Neuronal stem cell (in vitro differentiated cells): Measurements from ENCODE around the gene MSRB2.
A peak's percentile ranks its signal among the peaks of the same experiment; 100 is the strongest.

Source experiments
- DNase-seq: peaks from one replicate; pipeline ENCODE4 v3.0.0-alpha.2; 2013; ENCODE audit warnings: low spot score
- H2AFZ ChIP-seq: one replicate; pipeline ENCODE4 v1.6.1; 2013; ENCODE audit warnings: mild to moderate bottlenecking, low read length, inconsistent platforms
- H2AK5ac ChIP-seq: 2 replicates; pipeline ENCODE4 v1.6.1; 2013; ENCODE audit warnings: low read depth, mild to moderate bottlenecking, inconsistent platforms, low read length, moderate library complexity, mixed read lengths
- H2BK120ac ChIP-seq: 2 replicates; pipeline ENCODE4 v1.6.1; 2013; ENCODE audit warnings: low read depth, mild to moderate bottlenecking, inconsistent platforms, low read length, moderate library complexity, mixed read lengths
- H2BK12ac ChIP-seq: one replicate; pipeline ENCODE4 v1.6.1; 2013; ENCODE audit warnings: low read length, inconsistent platforms
- H2BK15ac ChIP-seq: 2 replicates; pipeline ENCODE4 v1.6.1; 2013; ENCODE audit warnings: mild to moderate bottlenecking, low read length, inconsistent platforms, mixed read lengths
- H2BK5ac ChIP-seq: one replicate; pipeline ENCODE4 v1.6.1; 2013; ENCODE audit warnings: inconsistent platforms, mild to moderate bottlenecking, low read length, moderate library complexity
- H3K14ac ChIP-seq: one replicate; pipeline ENCODE4 v1.6.1; 2013; ENCODE audit warnings: low read length, inconsistent platforms
- H3K18ac ChIP-seq: 2 replicates; pipeline ENCODE4 v1.6.1; 2013; ENCODE audit warnings: low read length, inconsistent platforms
- H3K23ac ChIP-seq: 2 replicates; pipeline ENCODE4 v1.6.1; 2013; ENCODE audit warnings: low read depth, mild to moderate bottlenecking, mixed read lengths, low read length, inconsistent platforms; ENCODE audit not compliant: poor library complexity
- H3K27ac ChIP-seq: replicated peaks from 3 replicates; pipeline ENCODE4 v1.5.1; 2013; ENCODE audit warnings: low read length, inconsistent platforms
- H3K27me3 ChIP-seq, 3 experiments: 2 replicates each; pipeline ENCODE4 v1.6.1; 2013; ENCODE audit warnings: low read length in 3 of 3, mild to moderate bottlenecking in 2 of 3, inconsistent platforms in 1 of 3, low read depth in 1 of 3, mixed read lengths in 1 of 3, moderate library complexity in 1 of 3; ENCODE audit not compliant: control insufficient read depth in 3 of 3, insufficient read depth in 3 of 3
- H3K36me3 ChIP-seq, 2 donors: replicated peaks in 1 of 2; 2 replicates each; pipeline ENCODE4 v1.6.1; 2013; ENCODE audit warnings: low read length in 2 of 2; ENCODE audit not compliant: control insufficient read depth in 2 of 2, insufficient read depth in 2 of 2
- H3K4ac ChIP-seq: 2 replicates; pipeline ENCODE4 v1.6.1; 2013; ENCODE audit warnings: inconsistent platforms, mild to moderate bottlenecking, low read length, moderate library complexity
- H3K4me1 ChIP-seq, 2 donors: 1 replicate in 1 of 2; 2 replicates in 1 of 2; pipeline ENCODE4 v1.6.1; 2013; ENCODE audit warnings: low read length in 2 of 2, low read depth in 1 of 2; ENCODE audit not compliant: control insufficient read depth in 2 of 2, insufficient read depth in 1 of 2
- H3K4me2 ChIP-seq: one replicate; pipeline ENCODE4 v1.6.1; 2013; ENCODE audit warnings: mild to moderate bottlenecking, low read length, inconsistent platforms; ENCODE audit not compliant: insufficient read depth, poor library complexity, severe bottlenecking
- H3K4me3 ChIP-seq, 2 donors: 2 replicates each; pipeline ENCODE4 v1.5.1; 2013; ENCODE audit warnings: low read length in 2 of 2, mild to moderate bottlenecking in 2 of 2, inconsistent platforms in 1 of 2, moderate library complexity in 1 of 2
- H3K79me1 ChIP-seq: one replicate; pipeline ENCODE4 v1.6.1; 2013; ENCODE audit warnings: low read depth, mild to moderate bottlenecking, inconsistent platforms, low read length, moderate library complexity
- H3K9ac ChIP-seq: one replicate; pipeline ENCODE4 v1.6.1; 2013; ENCODE audit warnings: mild to moderate bottlenecking, low read depth, low read length, inconsistent platforms; ENCODE audit not compliant: poor library complexity
- H3K9me3 ChIP-seq, 2 donors: replicated peaks in 1 of 2; 2 replicates each; pipeline versions ENCODE3 to v1.6.1; 2013; ENCODE audit warnings: low read length in 2 of 2, mild to moderate bottlenecking in 2 of 2, inconsistent platforms in 1 of 2, low read depth in 1 of 2, mixed read lengths in 1 of 2, moderate library complexity in 1 of 2; ENCODE audit not compliant: control insufficient read depth in 2 of 2, insufficient read depth in 1 of 2
- H4K8ac ChIP-seq: one replicate; pipeline ENCODE4 v1.6.1; 2013; ENCODE audit warnings: low read depth, mild to moderate bottlenecking, inconsistent platforms, low read length, moderate library complexity
- H4K91ac ChIP-seq: one replicate; pipeline ENCODE4 v1.6.1; 2013; ENCODE audit warnings: low read length, low read depth, mild to moderate bottlenecking, inconsistent platforms; ENCODE audit not compliant: poor library complexity
- WGBS, 2 donors: extraction: QIAGEN DNeasy Blood & Tissue Kit; methylation state at CpG; one replicate each; pipeline ENCODE4 v1.1.7; 2013; ENCODE audit warnings: missing lambda C conversion rate in 2 of 2, mixed read lengths in 1 of 2; ENCODE audit not compliant: insufficient read length in 2 of 2, insufficient replicate concordance in 1 of 2; ENCODE audit errors: extremely low coverage in 2 of 2; 5-methylcytosine and 5-hydroxymethylcytosine counted together

The MSRB2 gene

GRCh38 chr10:23155169-23155568, 59.8 kb downstream of the MSRB2 start:
- no peak overlapping the region for H3K4ac ChIP-seq
- no peak overlapping the region for H2BK12ac ChIP-seq
- no peak overlapping the region for H3K14ac ChIP-seq
- H3K27me3 ChIP-seq, result peaks cover 0 to 5% (median 0%) of the 10 kb centered on the region in 3 experiments
- H3K9me3 ChIP-seq, result no peaks in the 10 kb centered on the region
- H4K8ac ChIP-seq, result no peak overlapping the region
- no peak overlapping the region for H2AFZ ChIP-seq
- H2BK15ac ChIP-seq, result no peak overlapping the region
- no peaks in the 10 kb centered on the region for H3K79me1 ChIP-seq
- H3K4me2 ChIP-seq, result no peak overlapping the region
- no peaks in the 10 kb centered on the region for H3K36me3 ChIP-seq
- no peak for DNase-seq
- no peak overlapping the region for H2AK5ac ChIP-seq
- no peak overlapping the region for H3K9ac ChIP-seq
- no peak overlapping the region for H3K27ac ChIP-seq
- WGBS, 2 donors, result no CpG with 5 or more reads among the region's 7 CpGs
- no peak overlapping the region for H3K23ac ChIP-seq
- H3K4me3 ChIP-seq, result no peak overlapping the region
- no peak overlapping the region for H4K91ac ChIP-seq
- no peak overlapping the region for H2BK5ac ChIP-seq
- H3K4me1 ChIP-seq, result no peaks in the 10 kb centered on the region
- no peak overlapping the region for H2BK120ac ChIP-seq
- no peak overlapping the region for H3K18ac ChIP-seq

GRCh38 chr10:23156447-23157150, 61.2 kb downstream of the MSRB2 start:
- no peak for DNase-seq
- Histone ChIP-seq H2AK5ac (no peak overlapping the region), H3K4me3 (no peak overlapping the region), H2BK15ac (no peak overlapping the region), H3K9me3 (no peaks in the 10 kb centered on the region), H4K8ac (no peak overlapping the region), H3K27ac (no peak overlapping the region), H3K4ac (no peak overlapping the region), H3K79me1 (no peaks in the 10 kb centered on the region), H3K4me1 (no peaks in the 10 kb centered on the region), H4K91ac (no peak overlapping the region), H3K14ac (no peak overlapping the region), H3K18ac (no peak overlapping the region), H3K23ac (no peak overlapping the region), H2BK12ac (no peak overlapping the region), H2BK120ac (no peak overlapping the region), H3K9ac (no peak overlapping the region), H3K36me3 (no peaks in the 10 kb centered on the region), H2BK5ac (no peak overlapping the region), H2AFZ (no peak overlapping the region), H3K27me3 (peaks cover 0 to 9% (median 6%) of the 10 kb centered on the region in 3 experiments), H3K4me2 (no peak overlapping the region)
- no CpG with 5 or more reads among the region's 10 CpGs for WGBS, 2 donors

GRCh38 chr10:23157239-23157681, 61.9 kb downstream of the MSRB2 start:
- Histone ChIP-seq H3K18ac (no peak overlapping the region), H2AK5ac (no peak overlapping the region), H3K36me3 (no peaks in the 10 kb centered on the region), H3K27me3 (peaks cover 0 to 13% (median 6%) of the 10 kb centered on the region in 3 experiments), H2AFZ (no peak overlapping the region), H3K9ac (no peak overlapping the region), H3K27ac (no peak overlapping the region), H3K23ac (no peak overlapping the region), H2BK15ac (no peak overlapping the region), H3K14ac (no peak overlapping the region), H3K4ac (no peak overlapping the region), H2BK5ac (no peak overlapping the region), H3K79me1 (no peaks in the 10 kb centered on the region), H3K4me3 (no peak overlapping the region), H4K8ac (no peak overlapping the region), H2BK12ac (no peak overlapping the region), H3K4me2 (no peak overlapping the region), H3K4me1 (no peaks in the 10 kb centered on the region), H4K91ac (peak overlapping the region; percentile 92), H3K9me3 (no peaks in the 10 kb centered on the region), H2BK120ac (no peak overlapping the region)
- no CpG with 5 or more reads among the region's 14 CpGs for WGBS, 2 donors
- DNase-seq, result no peak

- H3K36me3 ChIP-seq, result no peaks in the 10 kb centered on the region
- H2BK15ac ChIP-seq, result no peak overlapping the region
- H3K23ac ChIP-seq, result no peak overlapping the region
- H3K9me3 ChIP-seq, result no peaks in the 10 kb centered on the region
- H3K4me1 ChIP-seq, result no peaks in the 10 kb centered on the region
- H4K8ac ChIP-seq, result no peak overlapping the region
- H2AFZ ChIP-seq, result peak overlapping the region; percentile 20
- no peak overlapping the region for H3K27ac ChIP-seq
- no peak overlapping the region for H2BK120ac ChIP-seq
- H3K4me2 ChIP-seq, result no peak overlapping the region
- no peak overlapping the region for H2AK5ac ChIP-seq
- no peak overlapping the region for H2BK5ac ChIP-seq
- no peaks in the 10 kb centered on the region for H3K79me1 ChIP-seq
- H3K4me3 ChIP-seq, result no peak overlapping the region
- no peak overlapping the region for H4K91ac ChIP-seq
- no peak for DNase-seq
- H3K9ac ChIP-seq, result peak overlapping the region; percentile 24
- peak overlapping the region; percentile 46 for H3K18ac ChIP-seq
- H3K4ac ChIP-seq, result no peak overlapping the region
- H3K14ac ChIP-seq, result no peak overlapping the region
- no peak overlapping the region for H2BK12ac ChIP-seq
- no CpG with 5 or more reads among the region's 12 CpGs for WGBS, 2 donors
- peaks cover 0 to 15% (median 6%) of the 10 kb centered on the region in 3 experiments for H3K27me3 ChIP-seq
These were observed 62.5 kb downstream of the MSRB2 start for GRCh38 chr10:23157691-23158369.
